Measurements from ENCODE around the gene HTATSF1. TPM values are rescaled to one million over a fixed set of nuclear protein-coding genes. Genes with fewer than 3 reads are reported as not detected.

The HTATSF1 gene
- total and polyA plus RNA-seq, 4 donors, result 28.0 to 65.4 (median 30.2) TPM

DNA sequence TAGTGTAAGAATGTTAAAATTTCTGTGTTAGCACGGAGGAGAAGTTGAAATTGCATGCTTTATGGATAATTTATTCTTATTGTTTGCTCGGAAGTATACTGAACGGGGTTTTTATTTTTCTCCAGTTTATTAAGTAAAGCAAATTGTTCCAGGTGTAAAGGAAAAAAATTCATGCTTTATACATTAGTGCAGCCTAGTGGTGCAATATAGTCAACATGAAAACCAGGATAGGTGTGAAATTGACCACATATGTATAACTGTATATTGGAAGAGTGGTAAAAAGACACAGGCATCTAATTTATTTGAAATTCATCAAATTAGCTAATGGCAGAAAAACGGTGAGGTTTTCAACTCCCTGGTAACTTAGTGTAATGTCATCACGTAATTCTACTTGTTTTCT lies 8.7 kb upstream of the HTATSF1 start:
- ATAC-seq (ENCODE audit: low FRiP score) (no peak), DNase-seq (no peak)
- no peak overlapping the region for H3K4me3 ChIP-seq (ENCODE audit: low read length in 2 of 2)
- no peak overlapping the region for H3K27ac ChIP-seq (ENCODE audit: low read depth in 1 of 2, low read length in 2 of 2)
- no peaks in the 10 kb centered on the region for H3K9me3 ChIP-seq (ENCODE audit: control insufficient read depth, low read length)
- 38 to 46% methylated on average over 5 of the region's 5 CpGs for WGBS, 2 donors
- intact Hi-C loops (cut with DNase I), result no loop called here
- no peaks in the 10 kb centered on the region for H3K4me1 ChIP-seq (ENCODE audit: control insufficient read depth in 1 of 2, insufficient read depth in 2 of 2, low read length in 2 of 2)
- H3K36me3 ChIP-seq (ENCODE audit: control insufficient read depth in 1 of 2, insufficient read depth in 2 of 2, low read length in 1 of 2), result no peaks in the 10 kb centered on the region
- H3K27me3 ChIP-seq (ENCODE audit: control insufficient read depth in 1 of 2, insufficient read depth in 2 of 2, low read length in 1 of 2), result no peaks in the 10 kb centered on the region

DNA sequence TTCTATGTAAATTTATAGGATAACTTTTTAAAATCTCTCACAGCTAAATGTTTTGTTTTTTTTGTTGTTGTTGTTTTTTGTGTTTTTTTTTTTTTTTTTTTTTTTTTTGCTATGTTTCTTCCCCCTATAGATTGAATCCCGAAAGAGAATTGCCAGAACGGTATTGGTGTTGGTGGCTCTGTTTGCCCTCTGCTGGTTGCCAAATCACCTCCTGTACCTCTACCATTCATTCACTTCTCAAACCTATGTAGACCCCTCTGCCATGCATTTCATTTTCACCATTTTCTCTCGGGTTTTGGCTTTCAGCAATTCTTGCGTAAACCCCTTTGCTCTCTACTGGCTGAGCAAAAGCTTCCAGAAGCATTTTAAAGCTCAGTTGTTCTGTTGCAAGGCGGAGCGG lies 5.6 kb upstream of the HTATSF1 start:
- WGBS, 2 donors, result 60 to 64% methylated on average over 6 of the region's 6 CpGs
- no peak overlapping the region for H3K27ac ChIP-seq (ENCODE audit: low read depth in 1 of 2, low read length in 2 of 2)
- DNase-seq, result no peak
- H3K9me3 ChIP-seq (ENCODE audit: control insufficient read depth, low read length), result no peaks in the 10 kb centered on the region
- intact Hi-C loops (cut with DNase I), result no loop called here
- H3K4me1 ChIP-seq (ENCODE audit: control insufficient read depth in 1 of 2, insufficient read depth in 2 of 2, low read length in 2 of 2), result no peaks in the 10 kb centered on the region
- no peak overlapping the region for H3K4me3 ChIP-seq (ENCODE audit: low read length in 2 of 2)
- no peaks in the 10 kb centered on the region for H3K36me3 ChIP-seq (ENCODE audit: control insufficient read depth in 1 of 2, insufficient read depth in 2 of 2, low read length in 1 of 2)
- no peaks in the 10 kb centered on the region for H3K27me3 ChIP-seq (ENCODE audit: control insufficient read depth in 1 of 2, insufficient read depth in 2 of 2, low read length in 1 of 2)
- no peak for ATAC-seq (ENCODE audit: low FRiP score)

DNA sequence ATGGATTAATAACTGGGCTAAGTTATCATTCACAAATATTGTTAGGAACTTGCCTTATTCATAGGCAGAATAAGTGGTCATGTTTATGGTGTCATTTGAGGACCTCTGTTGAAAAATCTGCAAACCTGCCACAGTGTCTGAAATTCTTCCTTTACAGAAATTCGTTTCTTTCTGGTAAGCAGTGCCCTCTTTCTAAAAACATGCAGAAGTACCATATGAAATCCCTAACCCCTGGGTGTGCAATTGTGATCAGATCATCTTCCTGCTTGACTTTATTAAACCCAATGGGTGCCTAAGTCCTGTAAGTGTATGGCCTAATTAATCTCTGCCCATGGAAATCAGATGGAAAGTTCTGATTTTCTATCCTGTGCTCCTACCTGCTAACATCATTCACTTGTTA lies 4.4 kb upstream of the HTATSF1 start:
- intact Hi-C loops (cut with DNase I), result no loop called here
- H3K36me3 ChIP-seq (ENCODE audit: control insufficient read depth in 1 of 2, insufficient read depth in 2 of 2, low read length in 1 of 2), result no peaks in the 10 kb centered on the region
- H3K27me3 ChIP-seq (ENCODE audit: control insufficient read depth in 1 of 2, insufficient read depth in 2 of 2, low read length in 1 of 2), result no peaks in the 10 kb centered on the region
- DNase-seq, result no peak
- 18 to 26% methylated on average over 1 of the region's 1 CpG for WGBS, 2 donors
- H3K4me1 ChIP-seq (ENCODE audit: control insufficient read depth in 1 of 2, insufficient read depth in 2 of 2, low read length in 2 of 2), result no peaks in the 10 kb centered on the region
- no peak overlapping the region for H3K4me3 ChIP-seq (ENCODE audit: low read length in 2 of 2)
- no peaks in the 10 kb centered on the region for H3K9me3 ChIP-seq (ENCODE audit: control insufficient read depth, low read length)
- no peak for ATAC-seq (ENCODE audit: low FRiP score)
- H3K27ac ChIP-seq (ENCODE audit: low read depth in 1 of 2, low read length in 2 of 2), result no peak overlapping the region

DNA sequence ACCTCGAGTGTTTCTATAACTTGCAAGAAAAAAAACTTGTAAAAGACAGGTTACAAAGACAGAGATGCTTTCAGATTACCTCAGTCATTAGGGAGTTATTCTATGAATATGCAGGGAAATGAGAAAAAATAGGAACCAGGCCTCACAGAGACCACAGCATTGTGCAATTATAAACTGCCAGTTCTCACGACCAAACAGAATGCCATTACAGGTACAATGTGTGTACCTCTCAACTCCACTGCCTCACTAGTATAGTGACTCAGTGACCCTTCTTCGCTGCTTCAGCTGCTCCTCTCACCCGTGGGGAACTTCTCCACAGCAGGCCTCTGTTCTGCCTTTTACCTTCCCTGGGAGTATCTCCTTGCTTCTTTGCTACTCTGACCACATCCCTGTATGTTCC lies 2.3 kb upstream of the HTATSF1 start:
- intact Hi-C loops (cut with DNase I), result loop anchor here in 1 of 2 donors (5.0 kb wide), 2 partner anchors 223 to 523 kb away; partner anchors contain the start of gene MMGT1
- Histone ChIP-seq H3K36me3 (ENCODE audit: control insufficient read depth in 1 of 2, insufficient read depth in 2 of 2, low read length in 1 of 2) (no peaks in the 10 kb centered on the region), H3K4me3 (ENCODE audit: low read length in 2 of 2) (no peak overlapping the region), H3K4me1 (ENCODE audit: control insufficient read depth in 1 of 2, insufficient read depth in 2 of 2, low read length in 2 of 2) (no peaks in the 10 kb centered on the region), H3K9me3 (ENCODE audit: control insufficient read depth, low read length) (no peaks in the 10 kb centered on the region), H3K27me3 (ENCODE audit: control insufficient read depth in 1 of 2, insufficient read depth in 2 of 2, low read length in 1 of 2) (no peaks in the 10 kb centered on the region), H3K27ac (ENCODE audit: low read depth in 1 of 2, low read length in 2 of 2) (no peak overlapping the region)
- no peak for DNase-seq
- 71 to 84% methylated on average over 4 of the region's 4 CpGs for WGBS, 2 donors
- ATAC-seq (ENCODE audit: low FRiP score), result no peak

DNA sequence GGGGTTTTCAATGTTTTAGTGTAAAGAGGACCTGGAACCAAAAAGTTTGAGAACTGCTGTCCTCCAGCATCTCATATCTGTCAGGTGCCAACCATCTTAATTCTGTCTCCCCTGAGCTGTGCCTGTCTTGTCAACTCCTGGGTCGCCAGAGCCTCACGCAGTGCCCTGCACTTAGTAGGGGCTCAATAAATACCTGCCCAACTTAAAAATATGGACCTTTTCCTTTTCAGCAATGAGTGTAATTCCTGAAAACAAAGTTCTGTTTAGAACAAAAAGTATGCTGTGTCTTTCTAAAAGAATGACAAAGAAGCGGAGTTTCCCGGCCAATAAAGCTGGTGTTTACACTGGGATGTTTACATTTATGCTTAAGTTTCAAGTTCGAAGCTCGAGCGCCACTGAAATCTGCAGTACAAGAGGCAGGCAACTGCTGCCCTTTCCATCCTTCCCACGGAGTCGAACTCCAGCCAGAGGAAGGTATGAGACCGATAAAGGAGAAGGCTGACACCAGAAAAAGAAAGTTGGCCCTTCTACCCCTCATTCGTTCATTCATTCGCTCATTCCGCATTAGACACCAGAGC lies 1.1 kb upstream of the HTATSF1 start:
- Histone ChIP-seq H3K27me3 (ENCODE audit: control insufficient read depth in 1 of 2, insufficient read depth in 2 of 2, low read length in 1 of 2) (no peaks in the 10 kb centered on the region), H3K9me3 (ENCODE audit: control insufficient read depth, low read length) (no peaks in the 10 kb centered on the region), H3K4me3 (ENCODE audit: low read length in 2 of 2) (peak overlapping the region; percentile 42 to 74), H3K4me1 (ENCODE audit: control insufficient read depth in 1 of 2, insufficient read depth in 2 of 2, low read length in 2 of 2) (no peaks in the 10 kb centered on the region), H3K36me3 (ENCODE audit: control insufficient read depth in 1 of 2, insufficient read depth in 2 of 2, low read length in 1 of 2) (no peaks in the 10 kb centered on the region), H3K27ac (ENCODE audit: low read depth in 1 of 2, low read length in 2 of 2) (peak overlapping the region in 1 of 2 donors; percentile 64)
- 0 to 33% methylated on average over 13 of the region's 13 CpGs for whole genome bisulfite sequencing, 2 donors
- DNase-seq (no peak), ATAC-seq (ENCODE audit: low FRiP score) (no peak)
- intact Hi-C loops (cut with DNase I), result loop anchor here in 1 of 2 donors (5.0 kb wide), 2 partner anchors 224 to 524 kb away; partner anchors contain the start of gene MMGT1

DNA sequence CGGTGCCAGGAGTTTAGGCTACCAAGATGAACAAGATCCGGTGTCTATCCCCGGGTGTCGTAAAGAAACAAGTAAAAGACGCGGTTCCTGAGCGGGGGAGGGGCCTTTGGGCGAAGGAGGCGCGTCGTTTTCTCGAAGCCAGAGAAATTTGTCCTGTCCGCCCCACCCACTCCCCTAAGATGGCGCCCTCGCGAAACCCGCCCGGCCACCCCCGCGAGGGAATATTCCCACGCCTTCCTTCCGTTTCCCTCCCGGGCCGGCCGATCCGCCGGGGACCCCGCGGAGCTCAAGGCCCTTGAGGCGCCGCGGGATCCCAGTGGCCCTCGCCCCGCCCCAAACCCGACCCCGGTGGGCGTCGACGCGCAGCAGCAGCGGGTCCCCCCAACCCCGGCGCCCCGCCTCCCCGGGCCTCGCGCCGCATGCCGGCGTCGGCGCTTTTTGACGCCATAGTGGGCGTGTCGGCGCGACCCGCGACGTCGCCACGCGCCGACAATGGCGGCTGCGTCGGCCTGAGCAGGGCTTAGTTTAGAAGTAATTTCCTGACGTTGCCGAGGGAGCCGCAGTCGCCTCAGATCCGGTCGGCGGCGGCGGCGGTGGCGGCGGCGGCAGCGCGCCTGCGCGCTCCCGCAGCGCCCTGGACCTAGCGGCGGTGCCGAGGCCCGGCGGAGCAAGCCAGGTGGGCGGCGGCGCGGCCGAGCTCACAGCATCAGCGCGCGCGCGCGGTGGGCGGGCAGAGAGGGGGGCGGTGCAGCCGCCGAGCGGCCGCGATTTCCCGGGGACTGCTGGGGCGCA lies 432 bp upstream of the HTATSF1 start:
- H3K4me1 ChIP-seq (ENCODE audit: control insufficient read depth in 1 of 2, insufficient read depth in 2 of 2, low read length in 2 of 2), result no peaks in the 10 kb centered on the region
- no peaks in the 10 kb centered on the region for H3K36me3 ChIP-seq (ENCODE audit: control insufficient read depth in 1 of 2, insufficient read depth in 2 of 2, low read length in 1 of 2)
- intact Hi-C loops (cut with DNase I), result loop anchor here in 1 of 2 donors (5.0 kb wide), 2 partner anchors 225 to 525 kb away; partner anchors contain the start of gene MMGT1
- 0 to 43% methylated on average over 82 to 111 of the region's 111 CpGs for WGBS, 2 donors
- peak; percentile 91 to 92 for DNase-seq
- no peaks in the 10 kb centered on the region for H3K27me3 ChIP-seq (ENCODE audit: control insufficient read depth in 1 of 2, insufficient read depth in 2 of 2, low read length in 1 of 2)
- peak; percentile 94 for ATAC-seq (ENCODE audit: low FRiP score)
- peak overlapping the region in 1 of 2 donors; percentile 71 for H3K27ac ChIP-seq (ENCODE audit: low read depth in 1 of 2, low read length in 2 of 2)
- peak overlapping the region; percentile 72 to 74 for H3K4me3 ChIP-seq (ENCODE audit: low read length in 2 of 2)
- no peaks in the 10 kb centered on the region for H3K9me3 ChIP-seq (ENCODE audit: control insufficient read depth, low read length)

DNA sequence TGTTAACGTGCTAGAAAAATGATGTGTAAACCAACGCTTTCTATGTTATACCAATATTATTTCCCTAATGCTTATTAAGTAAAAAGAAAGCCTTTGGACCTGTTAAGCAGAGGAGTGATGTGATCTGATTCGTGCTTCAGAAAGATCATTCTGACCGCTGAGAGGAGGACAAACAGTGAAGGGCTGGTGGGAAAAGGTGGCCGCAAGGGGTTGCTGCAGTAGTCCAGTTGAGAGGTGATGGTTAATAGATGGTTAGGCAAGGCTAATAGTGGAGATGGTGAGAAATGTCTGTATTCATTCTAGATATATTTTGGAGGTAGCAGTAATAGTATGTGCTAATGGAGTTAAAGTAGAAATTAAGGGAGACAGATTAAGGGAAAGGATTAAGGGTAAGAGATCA lies 21.7 kb downstream of the HTATSF1 start:
- WGBS, 2 donors, result 62 to 82% methylated on average over 5 of the region's 5 CpGs
- no peak for DNase-seq
- Histone ChIP-seq H3K4me3 (ENCODE audit: low read length in 2 of 2) (no peak overlapping the region), H3K4me1 (ENCODE audit: control insufficient read depth in 1 of 2, insufficient read depth in 2 of 2, low read length in 2 of 2) (no peaks in the 10 kb centered on the region), H3K9me3 (ENCODE audit: control insufficient read depth, low read length) (no peaks in the 10 kb centered on the region), H3K27me3 (ENCODE audit: control insufficient read depth in 1 of 2, insufficient read depth in 2 of 2, low read length in 1 of 2) (no peaks in the 10 kb centered on the region), H3K36me3 (ENCODE audit: control insufficient read depth in 1 of 2, insufficient read depth in 2 of 2, low read length in 1 of 2) (no peaks in the 10 kb centered on the region), H3K27ac (ENCODE audit: low read depth in 1 of 2, low read length in 2 of 2) (no peak overlapping the region)
- no peak for ATAC-seq (ENCODE audit: low FRiP score)
- intact Hi-C loops (cut with DNase I), result no loop called here

DNA sequence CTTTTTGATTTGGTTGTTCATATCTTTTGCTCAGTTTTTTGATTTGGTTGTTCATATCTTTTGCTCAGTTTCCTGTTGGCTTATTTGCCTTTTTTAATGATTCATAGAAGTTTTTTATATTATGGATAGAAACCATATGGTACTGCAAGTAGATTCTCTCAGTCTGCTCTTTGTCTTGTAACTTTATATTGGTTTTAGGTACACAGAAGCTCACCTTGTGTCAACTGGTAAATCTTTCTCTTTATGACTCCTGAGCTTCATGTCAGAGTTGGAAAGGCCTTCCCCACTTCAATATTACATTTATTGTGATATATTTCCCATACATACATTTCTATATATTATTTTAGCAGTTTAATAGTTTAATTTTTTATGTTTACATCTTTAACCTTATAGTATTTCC lies 26.4 kb downstream of the HTATSF1 start:
- ATAC-seq (ENCODE audit: low FRiP score), result no peak
- Histone ChIP-seq H3K9me3 (ENCODE audit: control insufficient read depth, low read length) (no peaks in the 10 kb centered on the region), H3K4me3 (ENCODE audit: low read length in 2 of 2) (no peak overlapping the region), H3K27ac (ENCODE audit: low read depth in 1 of 2, low read length in 2 of 2) (no peak overlapping the region), H3K27me3 (ENCODE audit: control insufficient read depth in 1 of 2, insufficient read depth in 2 of 2, low read length in 1 of 2) (no peaks in the 10 kb centered on the region), H3K36me3 (ENCODE audit: control insufficient read depth in 1 of 2, insufficient read depth in 2 of 2, low read length in 1 of 2) (no peaks in the 10 kb centered on the region), H3K4me1 (ENCODE audit: control insufficient read depth in 1 of 2, insufficient read depth in 2 of 2, low read length in 2 of 2) (no peaks in the 10 kb centered on the region)
- no peak for DNase-seq
- intact Hi-C loops (cut with DNase I), result no loop called here

Measured in aorta (tissue), 5 donors.